H9 (cell line): ENCODE results near the gene CYP17A1. TPM values are rescaled to one million over a fixed set of nuclear protein-coding genes. Genes with fewer than 3 reads are reported as not detected.
A peak's percentile ranks its signal among the peaks of the same experiment; 100 is the strongest.
"Not testable (repeated sequence)": the region's sequence is repeated elsewhere in the genome, so short reads cannot be mapped to it uniquely, and the experiment has no call there.

ENCODE experiments used
- DNase-seq: peaks from one replicate; pipeline ENCODE4 v3.0.0-alpha.2; 2017
- H2AFZ ChIP-seq: one replicate; pipeline ENCODE4 v1.6.1; 2013; ENCODE audit warnings: mild to moderate bottlenecking, low read length, control low read depth, moderate library complexity
- H2AK5ac ChIP-seq: 2 replicates; pipeline ENCODE4 v1.6.1; 2013; ENCODE audit warnings: low read length, control low read depth, mixed read lengths; ENCODE audit not compliant: insufficient read length
- H2BK120ac ChIP-seq: one replicate; pipeline ENCODE4 v1.6.1; 2013; ENCODE audit warnings: low read depth, mild to moderate bottlenecking, low read length, control low read depth, inconsistent platforms; ENCODE audit not compliant: poor library complexity, severe bottlenecking
- H2BK12ac ChIP-seq: 2 replicates; pipeline ENCODE4 v1.6.1; 2013; ENCODE audit warnings: low read length, control low read depth, mixed read lengths, low read depth; ENCODE audit not compliant: insufficient read length
- H2BK15ac ChIP-seq: 2 replicates; pipeline ENCODE4 v1.6.1; 2013; ENCODE audit warnings: low read depth, low read length, control low read depth
- H2BK20ac ChIP-seq: one replicate; pipeline ENCODE4 v1.6.1; 2013; ENCODE audit warnings: low read depth, mild to moderate bottlenecking, low read length, control low read depth, inconsistent platforms; ENCODE audit not compliant: poor library complexity, severe bottlenecking
- H2BK5ac ChIP-seq: 2 replicates; pipeline ENCODE4 v1.6.1; 2013; ENCODE audit warnings: low read length, control low read depth, mixed read lengths; ENCODE audit not compliant: insufficient read length
- H3K14ac ChIP-seq: 2 replicates; pipeline ENCODE4 v1.6.1; 2013; ENCODE audit warnings: low read length, control low read depth; ENCODE audit not compliant: insufficient read depth
- H3K18ac ChIP-seq: 2 replicates; pipeline ENCODE4 v1.6.1; 2013; ENCODE audit warnings: low read depth, mild to moderate bottlenecking, mixed read lengths, low read length, control low read depth; ENCODE audit not compliant: insufficient read length
- H3K23ac ChIP-seq: 2 replicates; pipeline ENCODE4 v1.6.1; 2013; ENCODE audit warnings: low read length, control low read depth, mixed read lengths, low read depth; ENCODE audit not compliant: insufficient read length
- H3K23me2 ChIP-seq: 2 replicates; pipeline ENCODE4 v1.6.1; 2013; ENCODE audit warnings: low read depth, mild to moderate bottlenecking, mixed read lengths, low read length, control low read depth; ENCODE audit not compliant: insufficient read length, poor library complexity, severe bottlenecking
- H3K27ac ChIP-seq: 2 replicates; pipeline ENCODE4 v1.5.1; 2013; ENCODE audit warnings: low read length, control low read depth, mixed read lengths, low read depth; ENCODE audit not compliant: insufficient read length
- H3K27me3 ChIP-seq: 2 replicates; pipeline ENCODE4 v1.6.1; 2013; ENCODE audit warnings: low read length, control low read depth, inconsistent platforms; ENCODE audit not compliant: insufficient read depth
- H3K4ac ChIP-seq: 2 replicates; pipeline ENCODE4 v1.6.1; 2013; ENCODE audit warnings: low read depth, mild to moderate bottlenecking, control low read depth, inconsistent platforms, low read length, moderate library complexity
- H3K4me1 ChIP-seq: 2 replicates; pipeline ENCODE4 v1.6.1; 2013; ENCODE audit warnings: low read length, control low read depth, inconsistent platforms; ENCODE audit not compliant: insufficient read depth
- H3K4me2 ChIP-seq: 2 replicates; pipeline ENCODE4 v1.6.1; 2013; ENCODE audit warnings: low read length, control low read depth, mixed read lengths; ENCODE audit not compliant: insufficient read length, insufficient read depth
- H3K56ac ChIP-seq: 2 replicates; pipeline ENCODE4 v1.6.1; 2013; ENCODE audit warnings: low read depth, mild to moderate bottlenecking, mixed read lengths, low read length, control low read depth; ENCODE audit not compliant: insufficient read length
- H3K79me1 ChIP-seq: 2 replicates; pipeline ENCODE4 v1.6.1; 2013; ENCODE audit warnings: low read depth, mild to moderate bottlenecking, moderate library complexity, low read length, control low read depth, inconsistent platforms; ENCODE audit not compliant: insufficient read depth, poor library complexity, severe bottlenecking
- H3K79me2 ChIP-seq: 2 replicates; pipeline ENCODE4 v1.6.1; 2013; ENCODE audit warnings: low read length, control low read depth, inconsistent platforms; ENCODE audit not compliant: insufficient read depth
- H3K9ac ChIP-seq: 2 replicates; pipeline ENCODE4 v1.6.1; 2013; ENCODE audit warnings: low read length, control low read depth, mixed read lengths; ENCODE audit not compliant: insufficient read length; ENCODE audit errors: extremely low read depth
- H3K9me3 ChIP-seq: one replicate; pipeline ENCODE4 v1.6.1; 2013; ENCODE audit warnings: low read depth, low read length, inconsistent platforms; ENCODE audit not compliant: control insufficient read depth
- H3T11ph ChIP-seq: one replicate; pipeline ENCODE4 v1.6.1; 2013; ENCODE audit warnings: mild to moderate bottlenecking, low read length, control low read depth, inconsistent platforms
- H4K20me1 ChIP-seq: one replicate; pipeline ENCODE4 v1.6.1; 2013; ENCODE audit not compliant: control insufficient read depth, insufficient read length, insufficient read depth
- H4K5ac ChIP-seq: 2 replicates; pipeline ENCODE4 v1.6.1; 2013; ENCODE audit warnings: low read depth, mild to moderate bottlenecking, mixed read lengths, low read length, control low read depth; ENCODE audit not compliant: insufficient read length
- H4K8ac ChIP-seq: replicated peaks from 2 replicates; pipeline ENCODE4 v1.6.1; 2013; ENCODE audit warnings: low read length, control low read depth, mixed read lengths, low read depth; ENCODE audit not compliant: insufficient read length
- H4K91ac ChIP-seq: 2 replicates; pipeline ENCODE4 v1.6.1; 2013; ENCODE audit warnings: low read depth, mild to moderate bottlenecking, moderate library complexity, mixed read lengths, low read length, control low read depth; ENCODE audit not compliant: insufficient read length
- H3K27ac Mint-ChIP-seq, 3 experiments: 2 replicates in 2 of 3; 3 replicates in 1 of 3; pipeline ENCODE4 v1.8.0; 2020 to 2021; ENCODE audit warnings: mixed read lengths in 3 of 3, mild to moderate bottlenecking in 1 of 3, moderate library complexity in 1 of 3
- H3K27me3 Mint-ChIP-seq: 2 replicates; pipeline ENCODE4 v1.8.0; 2021; ENCODE audit warnings: low read depth, mild to moderate bottlenecking, moderate library complexity, mixed read lengths
- H3K36me3 Mint-ChIP-seq, 3 experiments: 2 replicates in 2 of 3; 3 replicates in 1 of 3; pipeline ENCODE4 v1.8.0; 2020 to 2021; ENCODE audit warnings: low read depth in 3 of 3, mixed read lengths in 3 of 3; ENCODE audit not compliant: insufficient read depth in 1 of 3
- H3K4me1 Mint-ChIP-seq, 2 experiments: 2 replicates each; pipeline ENCODE4 v1.8.0; 2020; ENCODE audit warnings: mixed read lengths in 2 of 2
- H3K4me3 Mint-ChIP-seq, 2 experiments: 2 replicates in 1 of 2; 3 replicates in 1 of 2; pipeline ENCODE4 v1.8.0; 2020 to 2021; ENCODE audit warnings: mild to moderate bottlenecking in 2 of 2, mixed read lengths in 2 of 2, moderate library complexity in 1 of 2
- H3K9me3 Mint-ChIP-seq, 2 experiments: 2 replicates in 1 of 2; 3 replicates in 1 of 2; pipeline ENCODE4 v1.8.0; 2020; ENCODE audit warnings: mild to moderate bottlenecking in 2 of 2, mixed read lengths in 2 of 2, moderate library complexity in 1 of 2
- WGBS: extraction: QIAGEN DNeasy Blood & Tissue Kit; methylation state at CpG from one replicate; pipeline ENCODE4 v1.1.7; 2013; ENCODE audit warnings: missing lambda C conversion rate, low lambda C conversion rate, mixed read lengths; ENCODE audit not compliant: insufficient read length; ENCODE audit errors: extremely low coverage; 5-methylcytosine and 5-hydroxymethylcytosine counted together
- total RNA-seq: library from RNA; stranded (reverse); gene quantifications from 2 replicates; pipeline ENCODE4 v1.2.1, GENCODE V29; 2021
- TF ChIP-seq, protein P1 (sequence below): fragments of 200-600 bp; sonication (generic); conservative IDR thresholded peaks from 3 replicates; pipeline ENCODE4 v1.8.0; 2021; ENCODE audit warnings: antibody characterized with exemption, mild to moderate bottlenecking

Gene CYP17A1
- total RNA-seq, 1 experiment from 2014 or later: not detected

DNA sequence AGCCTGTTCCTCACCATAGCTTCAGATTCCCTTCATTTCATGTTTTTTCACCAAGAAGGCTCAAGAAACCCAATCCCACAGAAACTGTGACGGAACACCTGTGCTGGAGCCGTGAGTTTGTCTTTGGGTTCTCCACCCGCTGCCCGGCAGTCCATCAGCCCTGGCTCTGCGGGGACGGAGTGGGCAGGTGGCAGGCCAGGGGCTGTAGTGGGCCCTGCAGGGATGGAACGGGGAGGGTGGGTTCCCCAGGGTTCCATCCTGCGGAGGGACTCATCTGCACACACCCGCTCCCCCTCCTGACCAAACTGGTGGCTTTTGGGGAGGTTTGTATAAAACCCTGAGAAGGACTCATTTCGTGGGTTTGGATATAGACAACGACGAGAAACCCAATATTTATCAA lies 15.0 kb downstream of the CYP17A1 start:
- H3K27ac Mint-ChIP-seq: peak overlapping the region in 1 of 3 experiments; percentile 37; a peak in 1 of 7 replicates
- H3K56ac ChIP-seq: no peak overlapping the region

DNA sequence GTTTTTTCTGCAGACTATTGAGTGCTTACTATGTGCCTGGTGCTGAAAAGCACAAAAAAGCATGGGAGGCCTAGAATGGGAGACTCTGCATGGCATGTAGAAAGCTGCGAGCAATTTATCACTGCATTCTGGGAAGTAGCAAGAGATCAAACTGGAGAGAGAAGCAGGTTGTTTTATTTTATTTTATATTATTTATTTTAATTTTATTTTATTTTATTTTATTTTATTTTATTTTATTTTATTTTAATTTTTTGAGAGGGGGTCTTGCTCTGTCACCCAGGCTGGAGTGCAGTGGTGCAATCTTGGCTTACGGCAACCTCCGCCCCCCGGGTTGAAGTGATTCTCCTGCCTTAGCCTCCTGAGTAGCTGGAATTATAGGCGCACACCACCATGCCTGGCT lies 17.2 kb downstream of the CYP17A1 start:
- H4K8ac ChIP-seq, H3K79me2 ChIP-seq, H3K23me2 ChIP-seq, H3K36me3 Mint-ChIP-seq, H4K5ac ChIP-seq, H2BK15ac ChIP-seq, H2BK5ac ChIP-seq, H2AK5ac ChIP-seq, H3K18ac ChIP-seq, H3K27ac ChIP-seq, H4K91ac ChIP-seq, H3K27me3 Mint-ChIP-seq, H3K79me1 ChIP-seq, H3K4me3 Mint-ChIP-seq, H4K20me1 ChIP-seq, H3K4me2 ChIP-seq, H2BK120ac ChIP-seq, H2BK20ac ChIP-seq, H3K9ac ChIP-seq, DNase-seq, H3K27me3 ChIP-seq, H2BK12ac ChIP-seq, H3K9me3 ChIP-seq, H3K4ac ChIP-seq, H3K56ac ChIP-seq, H3K14ac ChIP-seq, H3K27ac Mint-ChIP-seq, H3T11ph ChIP-seq, H2AFZ ChIP-seq, H3K23ac ChIP-seq, H3K4me1 ChIP-seq: not testable (repeated sequence)
- Mint-ChIP-seq H3K4me1 (peaks cover 10 to 13% of the 10 kb centered on the region in 2 experiments), H3K9me3 (peaks cover 10 to 11% of the 10 kb centered on the region in 2 experiments; a peak in 4 of 5 replicates)
- WGBS: no CpG with 5 or more reads among the region's 5 CpGs

More for the DNA sequence above, 15.0 kb downstream of the CYP17A1 start:
- Histone ChIP-seq H4K20me1 (no peaks in the 10 kb centered on the region), H2BK20ac (no peak overlapping the region), H3K79me2 (no peaks in the 10 kb centered on the region), H3K27me3 (no peaks in the 10 kb centered on the region), H4K5ac (no peak overlapping the region), H3K4ac (no peak overlapping the region), H3T11ph (no peak overlapping the region), H3K18ac (no peak overlapping the region), H3K79me1 (no peaks in the 10 kb centered on the region), H2BK15ac (no peak overlapping the region), H2BK12ac (no peak overlapping the region), H3K23ac (no peak overlapping the region), H4K91ac (no peak overlapping the region), H2AFZ (no peak overlapping the region), H3K9me3 (peaks cover 9% of the 10 kb centered on the region), H3K9ac (no peak overlapping the region), H3K27ac (no peak overlapping the region), H2AK5ac (no peak overlapping the region), H3K14ac (no peak overlapping the region), H2BK120ac (no peak overlapping the region), H3K4me2 (no peak overlapping the region), H2BK5ac (no peak overlapping the region), H4K8ac (no peak overlapping the region), H3K4me1 (no peaks in the 10 kb centered on the region), H3K23me2 (no peaks in the 10 kb centered on the region)
- peaks cover 13 to 16% of the 10 kb centered on the region in 2 experiments; a peak in 4 of 5 replicates for H3K9me3 Mint-ChIP-seq
- no peaks in the 10 kb centered on the region for H3K27me3 Mint-ChIP-seq
- TF ChIP-seq, protein P1, sequence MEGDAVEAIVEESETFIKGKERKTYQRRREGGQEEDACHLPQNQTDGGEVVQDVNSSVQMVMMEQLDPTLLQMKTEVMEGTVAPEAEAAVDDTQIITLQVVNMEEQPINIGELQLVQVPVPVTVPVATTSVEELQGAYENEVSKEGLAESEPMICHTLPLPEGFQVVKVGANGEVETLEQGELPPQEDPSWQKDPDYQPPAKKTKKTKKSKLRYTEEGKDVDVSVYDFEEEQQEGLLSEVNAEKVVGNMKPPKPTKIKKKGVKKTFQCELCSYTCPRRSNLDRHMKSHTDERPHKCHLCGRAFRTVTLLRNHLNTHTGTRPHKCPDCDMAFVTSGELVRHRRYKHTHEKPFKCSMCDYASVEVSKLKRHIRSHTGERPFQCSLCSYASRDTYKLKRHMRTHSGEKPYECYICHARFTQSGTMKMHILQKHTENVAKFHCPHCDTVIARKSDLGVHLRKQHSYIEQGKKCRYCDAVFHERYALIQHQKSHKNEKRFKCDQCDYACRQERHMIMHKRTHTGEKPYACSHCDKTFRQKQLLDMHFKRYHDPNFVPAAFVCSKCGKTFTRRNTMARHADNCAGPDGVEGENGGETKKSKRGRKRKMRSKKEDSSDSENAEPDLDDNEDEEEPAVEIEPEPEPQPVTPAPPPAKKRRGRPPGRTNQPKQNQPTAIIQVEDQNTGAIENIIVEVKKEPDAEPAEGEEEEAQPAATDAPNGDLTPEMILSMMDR: no peak
- no peak overlapping the region for H3K4me3 Mint-ChIP-seq
- no peak for DNase-seq
- H3K36me3 Mint-ChIP-seq: peaks cover 0 to 5% (median 0%) of the 10 kb centered on the region in 3 experiments; a peak in 2 of 7 replicates
- 0 out of 4 replicates have a peak, but pooled peaks cover 0 to under 1% of the 10 kb centered on the region in 2 experiments for H3K4me1 Mint-ChIP-seq
- no CpG with 5 or more reads among the region's 12 CpGs for WGBS
